COLO668 (cell line): Measurements from ENCODE around the gene CDT1.
"Not testable (repeated sequence)": the region's sequence is repeated elsewhere in the genome, so short reads cannot be mapped to it uniquely, and the experiment has no call there.

Experiments
- DNase-seq: peaks from one replicate; lab custom pipeline; 2025; ENCODE audit not compliant: unreplicated experiment; lab: John Stamatoyannopoulos, UW

Gene CDT1

DNA sequence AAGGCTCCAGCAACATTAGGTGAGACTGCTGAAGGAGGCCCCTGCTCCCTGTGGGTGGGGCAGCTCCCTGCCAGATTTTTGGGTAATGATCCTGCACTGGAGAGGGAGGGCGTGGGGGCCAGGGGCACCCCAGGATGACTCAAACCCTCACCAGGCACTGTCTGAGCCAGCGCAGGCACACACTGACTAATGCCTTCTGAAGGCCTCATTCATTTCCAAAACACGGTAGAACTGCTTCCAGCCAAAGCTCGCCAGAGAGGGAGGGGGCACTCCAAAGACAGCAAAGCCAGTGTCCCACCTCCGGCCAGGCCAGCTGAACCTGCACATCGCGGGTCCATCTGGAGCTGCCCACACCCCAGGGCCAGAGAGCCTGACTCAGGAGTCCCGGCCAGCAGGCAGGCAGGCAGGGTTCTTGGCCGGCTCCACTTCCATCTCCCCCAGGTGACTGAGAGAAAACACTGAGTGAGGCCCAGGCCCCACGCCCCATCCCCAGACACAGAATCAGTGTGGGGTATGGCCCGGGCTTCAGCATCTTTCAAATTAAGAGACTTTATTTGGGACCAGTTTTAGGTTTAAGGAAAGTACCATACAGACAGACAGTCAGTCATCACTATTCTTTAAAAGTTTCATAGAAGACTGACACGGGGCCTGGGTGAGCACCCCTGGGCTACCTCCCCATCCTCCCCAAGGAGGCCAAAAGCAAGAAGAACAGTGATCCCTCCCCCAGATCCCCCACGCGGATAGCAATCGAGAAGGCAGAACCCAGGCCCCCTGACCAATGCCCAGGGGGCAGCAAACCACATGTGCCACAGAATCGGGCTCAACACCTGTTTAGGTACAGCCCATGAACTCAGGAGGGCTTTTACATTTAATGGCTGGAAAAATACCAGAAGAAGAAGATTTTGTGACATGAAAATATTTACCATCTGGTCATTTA lies 20.9 kb upstream of the CDT1 start:
- no peak for DNase-seq

DNA sequence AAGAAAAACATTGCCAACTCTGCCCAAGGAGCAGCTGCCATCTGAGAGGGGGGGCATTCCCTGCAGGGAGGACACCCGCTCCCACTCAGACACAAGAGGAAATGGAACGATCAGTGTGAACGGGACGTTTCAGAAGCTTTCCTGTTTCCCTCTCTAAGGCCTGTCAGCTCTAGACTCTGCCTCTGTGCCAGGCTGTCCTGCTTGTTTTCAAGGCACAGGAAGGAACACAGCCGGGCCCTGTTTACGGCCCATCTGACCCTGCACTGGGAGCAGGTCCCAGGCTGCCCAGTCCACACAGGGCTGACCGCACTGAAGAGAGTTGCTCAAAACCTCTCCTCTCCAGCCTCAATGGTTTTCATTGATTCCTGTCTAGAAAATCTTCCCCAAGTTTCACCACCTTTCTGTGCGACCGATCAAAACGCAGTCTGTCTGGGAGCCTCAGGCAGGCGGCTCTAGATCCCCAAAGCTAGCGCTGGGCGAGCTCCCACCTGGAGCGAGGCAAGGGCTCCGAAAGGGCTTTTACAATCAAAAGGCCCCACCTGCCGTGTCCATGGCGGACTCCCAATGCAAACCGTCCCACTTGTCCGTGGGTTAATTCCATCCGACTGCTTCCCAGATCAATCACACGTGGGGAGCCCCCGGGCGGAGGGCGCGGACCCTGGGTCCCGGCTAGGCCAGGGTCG lies 20.1 kb upstream of the CDT1 start:
- DNase-seq = no peak

- DNase-seq = peak; percentile 39
Measured at GRCh38 chr16:88784074-88784855, 19.3 kb upstream of the CDT1 start.

DNA sequence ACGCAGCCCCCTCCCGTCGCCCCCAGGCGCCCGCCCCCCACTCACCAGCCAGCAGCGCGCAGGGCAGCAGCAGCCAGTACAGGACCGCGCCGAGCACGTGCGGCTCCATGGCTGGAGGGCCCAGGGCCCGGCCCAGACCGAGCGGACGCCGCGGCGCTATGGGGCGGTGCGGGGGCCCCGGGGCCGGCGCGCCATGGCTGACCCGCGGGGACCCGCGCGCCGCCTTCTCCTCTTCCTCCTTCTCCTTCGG lies 18.8 kb upstream of the CDT1 start:
- no peak for DNase-seq

- DNase-seq = peak; percentile 66
Measured at GRCh38 chr16:88785106-88785924, 18.3 kb upstream of the CDT1 start, which contains the start of gene PIEZO1. Gene PIEZO1 (minus strand): TSS chr16:88785220. CDS start chr16:88784964, 256 bp downstream.

DNA sequence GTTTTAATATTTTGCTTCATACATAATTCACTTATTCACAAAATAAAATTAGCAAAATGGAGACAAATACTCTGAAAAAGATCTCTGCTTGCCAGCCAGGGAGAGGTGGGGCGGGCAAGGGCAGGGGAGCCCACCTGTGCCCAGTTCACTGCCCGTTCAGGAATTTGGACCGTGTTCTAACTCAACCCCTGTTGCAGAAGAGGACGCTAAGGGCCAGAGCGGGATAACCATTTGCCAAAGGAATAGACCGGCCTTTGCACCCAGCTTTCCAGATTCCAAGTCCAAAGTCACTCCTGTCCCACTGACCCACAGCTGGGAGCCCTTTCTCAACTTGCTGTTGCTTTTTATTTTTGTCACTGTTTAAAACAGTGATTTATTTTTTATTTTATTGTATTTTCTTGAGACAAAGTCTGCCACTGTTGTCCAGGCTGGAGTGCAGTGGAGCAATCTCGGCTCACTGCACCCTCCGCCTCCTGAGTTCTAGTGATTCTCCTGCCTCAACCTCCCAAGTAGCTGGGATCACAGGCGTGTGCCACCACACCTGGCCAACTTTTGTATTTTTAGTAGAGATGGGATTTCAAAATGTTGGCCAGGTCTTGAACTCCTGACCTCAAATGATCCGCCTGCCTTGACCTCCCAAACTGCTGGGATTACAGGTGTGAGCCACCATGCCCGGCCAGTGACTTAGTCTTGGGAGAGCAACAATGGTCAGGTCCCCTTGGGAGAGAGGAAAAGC lies 15.8 kb upstream of the CDT1 start:
- no peak for DNase-seq

DNA sequence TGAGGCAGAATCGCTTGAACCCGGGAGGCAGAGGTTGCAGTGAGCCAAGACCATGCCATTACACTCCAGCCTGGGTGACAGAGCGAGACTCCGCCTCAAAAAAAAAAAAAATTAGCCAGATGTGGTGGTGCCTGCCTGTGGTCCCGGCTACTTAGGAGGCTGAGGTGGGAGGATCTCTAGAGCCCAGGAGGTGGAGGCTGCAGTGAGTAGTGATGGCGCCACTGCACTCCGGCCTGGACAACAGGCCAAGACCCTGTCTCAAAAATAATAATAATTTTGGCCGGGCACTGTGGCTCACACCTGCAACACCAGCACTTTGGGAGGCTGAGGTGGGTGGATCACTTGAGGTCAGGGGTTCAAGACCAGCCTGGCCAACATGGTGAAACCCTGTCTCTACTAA lies 14.8 kb upstream of the CDT1 start:
- not testable (repeated sequence) for DNase-seq

- DNase-seq = no peak
Measured at GRCh38 chr16:88789594-88789993, 14.0 kb upstream of the CDT1 start.

DNA sequence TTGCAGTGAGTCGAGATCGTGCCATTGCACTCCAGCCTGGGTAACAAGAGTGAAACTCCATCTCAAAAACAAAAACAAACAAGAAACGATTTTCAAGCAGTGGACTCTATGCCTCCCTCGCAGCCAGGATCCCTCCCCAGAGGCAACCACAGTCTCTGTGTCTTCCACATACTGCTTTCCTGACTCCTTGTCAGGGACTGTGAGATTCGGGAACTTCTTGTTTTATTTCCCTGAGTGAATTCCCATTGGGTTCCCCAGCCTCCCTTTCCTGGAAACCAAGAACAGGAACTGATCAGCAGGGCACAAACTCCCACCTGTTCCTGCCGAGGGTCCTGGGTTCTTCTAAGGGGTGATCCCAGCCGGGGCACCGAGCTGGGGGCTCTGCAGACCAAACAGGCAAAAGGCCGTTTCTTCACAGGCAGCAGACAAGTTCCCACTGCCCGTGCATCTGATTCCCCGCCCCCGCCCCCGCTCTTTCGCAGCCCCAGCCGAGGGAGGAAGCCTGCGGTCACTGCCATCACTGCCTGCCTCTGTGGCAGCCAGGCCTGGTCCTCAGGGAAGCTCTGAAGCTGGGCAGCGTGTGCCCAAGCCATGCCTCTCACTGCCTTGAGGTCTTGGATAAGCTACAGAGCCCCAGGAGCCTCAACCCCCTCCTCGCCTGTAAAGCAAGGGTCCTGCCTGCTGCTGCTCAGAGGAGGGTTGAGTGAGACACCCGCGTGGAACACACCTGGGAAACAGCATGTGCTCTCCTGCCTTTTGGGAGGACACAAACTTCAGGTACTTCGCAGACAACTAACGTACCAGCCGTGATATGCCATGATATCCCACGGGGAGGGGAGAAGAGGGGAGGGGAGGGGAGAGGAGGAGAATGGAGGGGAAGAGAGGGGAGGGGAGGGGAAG lies 13.0 kb upstream of the CDT1 start:
- peak; percentile 41 for DNase-seq

DNA sequence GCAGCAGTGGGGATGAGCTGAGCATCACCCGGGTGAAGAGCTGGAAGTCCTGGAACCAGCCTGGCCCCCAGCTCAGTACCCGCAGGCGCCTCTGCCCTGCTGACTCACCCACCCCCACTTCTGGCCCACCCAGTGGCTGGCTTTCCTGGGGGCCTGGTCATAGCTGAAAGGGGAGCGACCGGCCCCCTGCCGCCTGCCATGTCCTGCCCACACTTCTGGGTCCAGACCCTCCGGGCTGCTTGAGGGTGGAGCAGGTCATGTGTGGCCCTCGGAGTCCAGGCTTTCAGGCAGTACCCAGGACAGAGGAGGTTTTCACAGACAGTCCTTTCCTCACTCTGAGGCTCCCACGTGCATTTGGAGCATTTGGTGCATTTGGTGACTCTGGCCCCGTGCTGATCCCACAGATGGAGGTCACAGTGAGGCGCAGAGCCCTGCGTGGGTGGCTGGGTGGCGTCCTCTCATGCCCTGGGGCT lies 11.5 kb upstream of the CDT1 start:
- DNase-seq = no peak

DNA sequence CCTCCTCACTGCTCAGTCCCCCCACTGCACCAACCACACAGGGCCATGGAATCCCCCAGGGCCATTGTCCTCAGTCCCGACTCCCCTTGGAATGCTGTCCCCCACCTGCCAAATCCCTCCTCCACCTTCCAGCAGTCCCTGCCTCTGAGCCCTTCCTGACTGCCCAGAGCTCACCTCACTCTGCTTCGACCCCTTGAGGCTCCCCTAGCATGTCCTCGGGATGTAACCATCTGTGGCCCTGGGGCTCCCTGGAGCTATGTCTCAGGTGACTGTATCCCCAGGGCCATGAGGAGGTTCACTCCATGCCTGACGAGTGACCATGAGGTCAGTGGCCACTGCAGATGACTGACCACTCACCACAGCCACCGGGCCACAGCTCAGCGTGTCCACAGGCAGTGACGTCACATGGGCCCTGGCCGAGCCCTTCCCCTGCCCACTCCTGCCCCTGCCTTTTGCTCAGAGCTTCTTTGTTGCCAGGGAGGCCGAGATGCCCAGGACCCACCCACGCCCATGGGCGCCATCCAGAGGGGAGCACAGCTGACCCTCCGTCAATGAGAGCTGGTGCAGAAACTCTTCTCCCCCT lies 10.8 kb upstream of the CDT1 start:
- no peak for DNase-seq

GRCh38 chr16:88793251-88793954 lies 10.2 kb upstream of the CDT1 start:
- no peak for DNase-seq

GRCh38 chr16:88796278-88796677 lies 7.3 kb upstream of the CDT1 start:
- DNase-seq = no peak

DNA sequence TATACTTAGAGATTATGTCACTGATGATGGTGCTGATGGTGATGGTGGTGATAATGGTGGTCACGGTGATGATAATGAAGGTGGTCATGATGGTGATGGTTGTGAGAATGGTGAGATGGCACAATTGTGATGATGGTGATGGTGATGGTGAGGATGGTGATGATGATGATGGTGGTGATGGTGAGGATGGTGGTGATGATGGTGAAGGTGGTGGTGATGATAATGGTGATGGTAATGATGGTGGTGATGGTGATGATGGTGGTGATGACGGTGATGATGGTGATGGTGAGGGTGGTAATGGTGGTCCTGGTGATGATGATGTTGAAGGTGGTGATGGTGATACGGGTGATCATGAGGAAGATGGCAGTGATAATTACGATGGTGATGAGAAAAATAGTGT lies 5.5 kb upstream of the CDT1 start:
- no peak for DNase-seq

DNA sequence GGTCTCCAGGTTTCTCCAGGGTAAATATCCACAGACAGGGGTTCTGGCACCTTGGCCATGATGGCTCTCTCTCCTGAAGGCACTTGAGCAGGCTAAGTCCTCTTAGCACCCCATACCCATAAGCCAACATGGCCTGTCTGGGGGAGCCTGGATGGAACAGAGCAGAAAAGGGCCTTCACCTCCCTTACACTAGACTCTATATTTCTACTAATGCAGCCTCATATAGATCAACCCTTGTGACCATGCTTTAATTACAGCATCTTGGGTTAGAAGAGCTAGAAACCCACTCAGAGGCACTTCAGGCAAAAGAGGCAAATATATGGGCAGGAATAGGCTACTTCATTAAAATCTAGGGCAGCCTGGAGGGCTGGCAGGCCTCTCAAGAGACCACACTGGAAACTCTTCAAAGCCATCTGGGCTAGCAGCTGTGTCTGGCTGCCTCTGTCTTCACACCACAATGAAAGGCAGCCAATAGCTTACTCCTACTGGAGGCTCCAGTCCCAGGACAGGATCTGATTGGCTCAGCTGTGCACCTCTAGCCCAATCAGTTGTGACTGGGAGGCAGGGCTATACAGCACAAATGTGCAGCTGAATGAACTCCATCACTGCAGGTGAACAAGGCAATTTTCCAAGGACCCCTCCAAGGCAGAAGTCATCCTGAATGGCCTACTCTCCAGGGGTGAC lies 4.7 kb upstream of the CDT1 start:
- no peak for DNase-seq

- no peak for DNase-seq
Measured at GRCh38 chr16:88799569-88800276, 3.9 kb upstream of the CDT1 start.

- DNase-seq = no peak
Measured at GRCh38 chr16:88800277-88800592, 3.4 kb upstream of the CDT1 start.
